IMR-90 (cell line): ENCODE data around the gene PTPRN2.

Experiments used
- CHD1 ChIP-seq: IDR thresholded peaks from 2 replicates; pipeline ENCODE4 v1.6.1; 2012; ENCODE audit warnings: low read depth, low read length, improper control_type of control experiment
- FOS ChIP-seq: fragments of 150-350 bp; IDR thresholded peaks from 2 replicates; pipeline ENCODE4 v1.6.1; 2016; ENCODE audit warnings: low read depth, low read length
- MAFK ChIP-seq: IDR thresholded peaks from 2 replicates; pipeline ENCODE4 v1.6.1; 2012; ENCODE audit warnings: low read depth, low read length, improper control_type of control experiment
- NFE2L2 ChIP-seq: fragments of 150-350 bp; IDR thresholded peaks from 2 replicates; pipeline ENCODE4 v1.6.1; 2016; ENCODE audit warnings: low read depth, mild to moderate bottlenecking, low read length
- POLR2A ChIP-seq: IDR thresholded peaks from 2 replicates; pipeline ENCODE4 v1.6.1; 2012; ENCODE audit warnings: mild to moderate bottlenecking, low read depth, low read length
- RAD21 ChIP-seq: IDR thresholded peaks from 2 replicates; pipeline ENCODE4 v1.6.1; 2012; ENCODE audit warnings: low read length, improper control_type of control experiment
- RFX5 ChIP-seq: IDR thresholded peaks from 2 replicates; pipeline ENCODE4 v1.8.0; 2012; ENCODE audit warnings: low read depth, mild to moderate bottlenecking, low read length, moderate library complexity
- TF ChIP-seq, protein P1 (sequence below): conservative IDR thresholded peaks from 2 replicates; pipeline ENCODE4 v1.5.1; 2012; ENCODE audit warnings: mild to moderate bottlenecking, low read depth, low read length, improper control_type of control experiment

DNA sequence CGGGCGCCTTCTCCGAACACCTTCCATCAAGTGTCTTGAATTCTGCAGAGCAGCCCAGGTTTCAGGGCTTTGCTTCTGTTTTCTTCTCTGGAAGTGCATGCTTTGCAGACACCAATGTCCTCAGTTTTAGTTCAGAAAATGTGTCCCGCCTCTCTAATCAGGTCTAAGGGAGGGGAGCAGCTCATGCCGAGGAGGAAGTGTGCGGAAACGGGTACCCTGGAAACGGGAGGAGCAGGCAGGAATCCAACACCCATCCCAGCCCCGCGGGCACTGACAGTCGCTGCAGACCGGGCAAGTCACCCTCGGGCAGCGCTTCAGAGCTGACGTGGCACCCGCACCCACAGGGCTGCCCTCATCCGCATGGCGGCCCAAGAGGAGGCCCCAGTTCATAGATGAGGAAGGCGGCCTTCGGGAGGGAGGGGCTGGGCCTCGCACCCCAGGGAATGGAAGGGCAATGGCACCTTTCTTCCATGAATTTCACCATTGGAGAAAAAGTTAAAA is 912.1 kb downstream of the PTPRN2 start:
- TF ChIP-seq, protein P1, sequence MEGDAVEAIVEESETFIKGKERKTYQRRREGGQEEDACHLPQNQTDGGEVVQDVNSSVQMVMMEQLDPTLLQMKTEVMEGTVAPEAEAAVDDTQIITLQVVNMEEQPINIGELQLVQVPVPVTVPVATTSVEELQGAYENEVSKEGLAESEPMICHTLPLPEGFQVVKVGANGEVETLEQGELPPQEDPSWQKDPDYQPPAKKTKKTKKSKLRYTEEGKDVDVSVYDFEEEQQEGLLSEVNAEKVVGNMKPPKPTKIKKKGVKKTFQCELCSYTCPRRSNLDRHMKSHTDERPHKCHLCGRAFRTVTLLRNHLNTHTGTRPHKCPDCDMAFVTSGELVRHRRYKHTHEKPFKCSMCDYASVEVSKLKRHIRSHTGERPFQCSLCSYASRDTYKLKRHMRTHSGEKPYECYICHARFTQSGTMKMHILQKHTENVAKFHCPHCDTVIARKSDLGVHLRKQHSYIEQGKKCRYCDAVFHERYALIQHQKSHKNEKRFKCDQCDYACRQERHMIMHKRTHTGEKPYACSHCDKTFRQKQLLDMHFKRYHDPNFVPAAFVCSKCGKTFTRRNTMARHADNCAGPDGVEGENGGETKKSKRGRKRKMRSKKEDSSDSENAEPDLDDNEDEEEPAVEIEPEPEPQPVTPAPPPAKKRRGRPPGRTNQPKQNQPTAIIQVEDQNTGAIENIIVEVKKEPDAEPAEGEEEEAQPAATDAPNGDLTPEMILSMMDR, result no peak
- TF ChIP-seq NFE2L2, result no peak
- no peak for TF ChIP-seq MAFK
- no peak for TF ChIP-seq RAD21
- TF ChIP-seq POLR2A, result no peak
- no peak for TF ChIP-seq CHD1
- no peak for TF ChIP-seq RFX5
- TF ChIP-seq FOS, result no peak
